GM12874 (cell line): ENCODE measurements around the gene NCOA3.

ENCODE experiments used
- CTCF ChIP-seq: IDR thresholded peaks from 2 replicates; pipeline ENCODE4 v1.5.1; 2011; ENCODE audit warnings: low read depth, mild to moderate bottlenecking, control low read depth, low read length, moderate library complexity; ENCODE audit not compliant: insufficient read depth

Gene NCOA3

DNA sequence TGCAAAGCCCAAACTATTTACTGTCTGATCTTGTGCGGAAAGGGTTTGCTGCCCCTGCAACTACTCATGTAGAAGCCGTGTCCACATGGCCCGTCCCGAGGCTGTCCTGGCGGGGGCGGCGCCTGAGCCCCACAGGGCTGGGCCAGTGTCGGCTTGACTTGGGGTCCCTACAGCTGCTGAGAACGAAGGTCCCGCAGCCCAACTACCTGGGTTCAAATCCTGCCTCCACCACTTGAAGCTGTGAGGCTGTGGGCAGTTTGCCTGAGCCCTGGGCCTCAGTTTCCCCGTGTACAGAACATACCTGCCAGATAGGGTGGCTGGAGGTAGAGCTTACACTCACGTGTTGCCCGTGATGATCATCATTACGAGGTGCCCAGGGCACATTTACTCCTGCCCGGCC, 172.5 kb downstream of the NCOA3 start:
- TF ChIP-seq CTCF, result no peak

DNA sequence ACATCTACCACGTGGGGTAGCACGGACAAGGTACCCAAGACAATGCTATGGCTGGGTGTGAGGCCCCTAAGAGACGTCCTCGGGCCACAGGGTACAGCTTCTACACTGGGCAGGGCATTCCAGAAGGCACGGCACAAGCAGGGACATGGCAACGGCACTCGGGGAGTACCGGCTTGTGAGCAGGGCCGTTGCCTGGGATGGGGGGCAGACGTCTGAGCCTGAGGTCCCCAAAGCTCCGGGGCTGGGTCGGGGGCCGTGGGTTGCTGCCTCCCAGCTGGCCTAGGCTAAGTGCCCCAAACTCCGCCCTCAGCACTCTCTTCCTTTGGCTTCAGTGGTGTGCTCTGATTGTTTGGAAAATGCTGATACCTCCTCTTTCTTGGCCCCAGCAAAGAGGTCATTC, 173.0 kb downstream of the NCOA3 start:
- TF ChIP-seq CTCF, result no peak

- no peak for TF ChIP-seq CTCF
Measured at GRCh38 chr20:47675190-47676142, 173.8 kb downstream of the NCOA3 start.

GRCh38 chr20:47676219-47676721, 174.6 kb downstream of the NCOA3 start:
- TF ChIP-seq CTCF, result no peak

GRCh38 chr20:47676912-47677634, 175.4 kb downstream of the NCOA3 start:
- no peak for TF ChIP-seq CTCF

GRCh38 chr20:47677635-47678453, 176.2 kb downstream of the NCOA3 start:
- TF ChIP-seq CTCF, result peak; percentile 97
